WTC11 (cell line): ENCODE results near the gene STRN4. TPM values are rescaled to one million over a fixed set of nuclear protein-coding genes. Genes with fewer than 3 reads are reported as not detected.

Experiments used
- ATAC-seq: fragments of 200-7000 bp; cut with Tn5 transposase; 2 replicates; pipeline ENCODE4 v1.10.0; 2021; ENCODE audit warnings: mild to moderate bottlenecking, moderate library complexity
- CTCF ChIA-PET: fragments of 300-600 bp; sonication (Branson Sonifier 250); formaldehyde crosslinking; loops from one replicate; lab custom pipeline; 2021; ENCODE audit warnings: antibody characterized with exemption; lab: Charles Lee
- POLR2A ChIA-PET: fragments of 350-600 bp; sonication (Branson Sonifier 250); formaldehyde crosslinking; loops from one replicate; lab custom pipeline; 2021; ENCODE audit warnings: antibody characterized with exemption; lab: Charles Lee
- DNase-seq: peaks from one replicate; pipeline ENCODE4 v3.0.0; 2021; ENCODE audit warnings: low spot score
- H3K27ac Mint-ChIP-seq: 2 replicates; pipeline ENCODE4 v1.8.0; 2021; ENCODE audit warnings: mixed read lengths
- H3K27me3 Mint-ChIP-seq: 2 replicates; pipeline ENCODE4 v1.8.0; 2021; ENCODE audit warnings: low read depth, mild to moderate bottlenecking, moderate library complexity, mixed read lengths
- H3K36me3 Mint-ChIP-seq: 2 replicates; pipeline ENCODE4 v1.8.0; 2021; ENCODE audit warnings: mixed read lengths
- H3K4me1 Mint-ChIP-seq: 2 replicates; pipeline ENCODE4 v1.8.0; 2022; ENCODE audit warnings: mixed read lengths
- H3K4me3 Mint-ChIP-seq: 2 replicates; pipeline ENCODE4 v1.8.0; 2021; ENCODE audit warnings: mild to moderate bottlenecking, moderate library complexity, mixed read lengths
- H3K9me3 Mint-ChIP-seq: 2 replicates; pipeline ENCODE4 v1.8.0; 2021; ENCODE audit warnings: mixed read lengths
- ATF2 ChIP-seq: sonication (generic); formaldehyde crosslinking; IDR thresholded peaks from 2 replicates; pipeline ENCODE4 v1.8.1; 2022; ENCODE audit warnings: low read depth, missing genetic modification reagents, borderline replicate concordance
- CBFB ChIP-seq: sonication (generic); formaldehyde crosslinking; IDR thresholded peaks from 2 replicates; pipeline ENCODE4 v1.8.1; 2022; ENCODE audit warnings: mild to moderate bottlenecking, low read depth, missing genetic modification reagents
- FOXK1 ChIP-seq: sonication (generic); formaldehyde crosslinking; IDR thresholded peaks from 2 replicates; pipeline ENCODE4 v1.8.0; 2022; ENCODE audit warnings: mild to moderate bottlenecking, moderate library complexity, missing genetic modification reagents
- GTF2I ChIP-seq: fragments of 250-450 bp; sonication (Bioruptor Pico); conservative IDR thresholded peaks from 2 replicates; pipeline ENCODE4 v1.4.0; 2021; ENCODE audit warnings: mild to moderate bottlenecking
- IRF1 ChIP-seq: sonication (generic); formaldehyde crosslinking; IDR thresholded peaks from 2 replicates; pipeline ENCODE4 v1.8.0; 2023; ENCODE audit warnings: missing genetic modification reagents
- NFE2L1 ChIP-seq: sonication (generic); formaldehyde crosslinking; IDR thresholded peaks from 2 replicates; pipeline ENCODE4 v1.8.1; 2023; ENCODE audit warnings: missing genetic modification reagents
- NR3C1 ChIP-seq: sonication (generic); formaldehyde crosslinking; conservative IDR thresholded peaks from 2 replicates; pipeline ENCODE4 v1.8.1; 2023; ENCODE audit warnings: low read depth, mild to moderate bottlenecking, missing genetic modification reagents
- SP1 ChIP-seq: sonication (generic); formaldehyde crosslinking; conservative IDR thresholded peaks from 2 replicates; pipeline ENCODE4 v1.8.1; 2022; ENCODE audit warnings: missing genetic modification reagents
- TCF7 ChIP-seq: sonication (generic); formaldehyde crosslinking; IDR thresholded peaks from 2 replicates; pipeline ENCODE4 v1.8.0; 2022; ENCODE audit warnings: mild to moderate bottlenecking, low read depth, missing genetic modification reagents, moderate library complexity
- ZNF317 ChIP-seq: sonication (generic); formaldehyde crosslinking; IDR thresholded peaks from 2 replicates; pipeline ENCODE4 v1.8.1; 2023; ENCODE audit warnings: low read depth, mild to moderate bottlenecking, moderate library complexity, missing genetic modification reagents, borderline replicate concordance
- ZNF416 ChIP-seq: fragments of 250-450 bp; sonication (Bioruptor Pico); IDR thresholded peaks from 2 replicates; pipeline ENCODE4 v1.9.0; 2021; ENCODE audit warnings: mild to moderate bottlenecking, inconsistent platforms
- ZNF423 ChIP-seq: fragments of 250-450 bp; sonication (Bioruptor Pico); IDR thresholded peaks from 2 replicates; pipeline ENCODE4 v2.1.2; 2022; ENCODE audit warnings: mild to moderate bottlenecking, moderate library complexity
- ZNF532 ChIP-seq: fragments of 250-450 bp; sonication (Bioruptor Pico); IDR thresholded peaks from 2 replicates; pipeline ENCODE4 v1.9.0; 2021; ENCODE audit warnings: mild to moderate bottlenecking, borderline replicate concordance
- total RNA-seq: library from RNA; stranded (reverse); gene quantifications from 3 replicates; pipeline ENCODE4 v1.2.3, GENCODE V29; 2021
- TF ChIP-seq, protein P1 (sequence below): fragments of 250-450 bp; sonication (Bioruptor Pico); IDR thresholded peaks from 2 replicates; pipeline ENCODE4 v1.9.0; 2021; ENCODE audit warnings: moderate library complexity, mild to moderate bottlenecking, inconsistent platforms, borderline replicate concordance
- TF ChIP-seq, protein P2 (sequence below): sonication (generic); formaldehyde crosslinking; IDR thresholded peaks from 2 replicates; pipeline ENCODE4 v1.8.1; 2023; ENCODE audit warnings: mild to moderate bottlenecking, missing genetic modification reagents
- TF ChIP-seq, protein P3 (sequence below): sonication (generic); formaldehyde crosslinking; IDR thresholded peaks from 2 replicates; pipeline ENCODE4 v1.8.0; 2023; ENCODE audit warnings: missing genetic modification reagents, mild to moderate bottlenecking, borderline replicate concordance
- TF ChIP-seq, protein P4 (sequence below): sonication (generic); formaldehyde crosslinking; conservative IDR thresholded peaks from 2 replicates; pipeline ENCODE4 v1.8.1; 2022; ENCODE audit warnings: mild to moderate bottlenecking, missing genetic modification reagents
- TF ChIP-seq, protein P5 (sequence below): sonication (generic); formaldehyde crosslinking; IDR thresholded peaks from 2 replicates; pipeline ENCODE4 v1.8.1; 2022; ENCODE audit warnings: mild to moderate bottlenecking, missing genetic modification reagents, moderate library complexity, borderline replicate concordance

The STRN4 gene
- total RNA-seq, 1 experiment from 2014 or later = 144 TPM

- Mint-ChIP-seq H3K9me3 (peaks cover 6% of the 10 kb centered on the region), H3K4me3 (no peak overlapping the region), H3K4me1 (peaks cover 9% of the 10 kb centered on the region), H3K36me3 (peaks cover 88% of the 10 kb centered on the region), H3K27ac (no peak overlapping the region), H3K27me3 (no peaks in the 10 kb centered on the region)
- ATAC-seq (no peak), DNase-seq (no peak)
- TF ChIP-seq GTF2I (no peak), SP1 (no peak), CBFB (CRISPR knock-in tag) (no peak), ATF2 (CRISPR knock-in tag) (no peak), TCF7 (no peak), FOXK1 (CRISPR knock-in tag) (no peak), ZNF423 (CRISPR knock-in tag) (no peak), ZNF416 (CRISPR knock-in tag) (no peak), NR3C1 (CRISPR knock-in tag) (no peak), ZNF317 (CRISPR knock-in tag) (no peak), ZNF532 (CRISPR knock-in tag) (no peak), NFE2L1 (CRISPR knock-in tag) (no peak), IRF1 (CRISPR knock-in tag) (no peak)
- TF ChIP-seq, protein P1, sequence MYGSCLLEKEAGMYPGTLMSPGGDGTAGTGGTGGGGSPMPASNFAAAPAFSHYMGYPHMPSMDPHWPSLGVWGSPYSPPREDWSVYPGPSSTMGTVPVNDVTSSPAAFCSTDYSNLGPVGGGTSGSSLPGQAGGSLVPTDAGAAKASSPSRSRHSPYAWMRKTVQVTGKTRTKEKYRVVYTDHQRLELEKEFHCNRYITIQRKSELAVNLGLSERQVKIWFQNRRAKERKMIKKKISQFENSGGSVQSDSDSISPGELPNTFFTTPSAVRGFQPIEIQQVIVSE = no peak
- TF ChIP-seq, protein P2, sequence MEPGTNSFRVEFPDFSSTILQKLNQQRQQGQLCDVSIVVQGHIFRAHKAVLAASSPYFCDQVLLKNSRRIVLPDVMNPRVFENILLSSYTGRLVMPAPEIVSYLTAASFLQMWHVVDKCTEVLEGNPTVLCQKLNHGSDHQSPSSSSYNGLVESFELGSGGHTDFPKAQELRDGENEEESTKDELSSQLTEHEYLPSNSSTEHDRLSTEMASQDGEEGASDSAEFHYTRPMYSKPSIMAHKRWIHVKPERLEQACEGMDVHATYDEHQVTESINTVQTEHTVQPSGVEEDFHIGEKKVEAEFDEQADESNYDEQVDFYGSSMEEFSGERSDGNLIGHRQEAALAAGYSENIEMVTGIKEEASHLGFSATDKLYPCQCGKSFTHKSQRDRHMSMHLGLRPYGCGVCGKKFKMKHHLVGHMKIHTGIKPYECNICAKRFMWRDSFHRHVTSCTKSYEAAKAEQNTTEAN (CRISPR knock-in tag) = no peak
- TF ChIP-seq, protein P3, sequence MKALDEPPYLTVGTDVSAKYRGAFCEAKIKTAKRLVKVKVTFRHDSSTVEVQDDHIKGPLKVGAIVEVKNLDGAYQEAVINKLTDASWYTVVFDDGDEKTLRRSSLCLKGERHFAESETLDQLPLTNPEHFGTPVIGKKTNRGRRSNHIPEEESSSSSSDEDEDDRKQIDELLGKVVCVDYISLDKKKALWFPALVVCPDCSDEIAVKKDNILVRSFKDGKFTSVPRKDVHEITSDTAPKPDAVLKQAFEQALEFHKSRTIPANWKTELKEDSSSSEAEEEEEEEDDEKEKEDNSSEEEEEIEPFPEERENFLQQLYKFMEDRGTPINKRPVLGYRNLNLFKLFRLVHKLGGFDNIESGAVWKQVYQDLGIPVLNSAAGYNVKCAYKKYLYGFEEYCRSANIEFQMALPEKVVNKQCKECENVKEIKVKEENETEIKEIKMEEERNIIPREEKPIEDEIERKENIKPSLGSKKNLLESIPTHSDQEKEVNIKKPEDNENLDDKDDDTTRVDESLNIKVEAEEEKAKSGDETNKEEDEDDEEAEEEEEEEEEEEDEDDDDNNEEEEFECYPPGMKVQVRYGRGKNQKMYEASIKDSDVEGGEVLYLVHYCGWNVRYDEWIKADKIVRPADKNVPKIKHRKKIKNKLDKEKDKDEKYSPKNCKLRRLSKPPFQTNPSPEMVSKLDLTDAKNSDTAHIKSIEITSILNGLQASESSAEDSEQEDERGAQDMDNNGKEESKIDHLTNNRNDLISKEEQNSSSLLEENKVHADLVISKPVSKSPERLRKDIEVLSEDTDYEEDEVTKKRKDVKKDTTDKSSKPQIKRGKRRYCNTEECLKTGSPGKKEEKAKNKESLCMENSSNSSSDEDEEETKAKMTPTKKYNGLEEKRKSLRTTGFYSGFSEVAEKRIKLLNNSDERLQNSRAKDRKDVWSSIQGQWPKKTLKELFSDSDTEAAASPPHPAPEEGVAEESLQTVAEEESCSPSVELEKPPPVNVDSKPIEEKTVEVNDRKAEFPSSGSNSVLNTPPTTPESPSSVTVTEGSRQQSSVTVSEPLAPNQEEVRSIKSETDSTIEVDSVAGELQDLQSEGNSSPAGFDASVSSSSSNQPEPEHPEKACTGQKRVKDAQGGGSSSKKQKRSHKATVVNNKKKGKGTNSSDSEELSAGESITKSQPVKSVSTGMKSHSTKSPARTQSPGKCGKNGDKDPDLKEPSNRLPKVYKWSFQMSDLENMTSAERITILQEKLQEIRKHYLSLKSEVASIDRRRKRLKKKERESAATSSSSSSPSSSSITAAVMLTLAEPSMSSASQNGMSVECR = no peak
- TF ChIP-seq, protein P4, sequence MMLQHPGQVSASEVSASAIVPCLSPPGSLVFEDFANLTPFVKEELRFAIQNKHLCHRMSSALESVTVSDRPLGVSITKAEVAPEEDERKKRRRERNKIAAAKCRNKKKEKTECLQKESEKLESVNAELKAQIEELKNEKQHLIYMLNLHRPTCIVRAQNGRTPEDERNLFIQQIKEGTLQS (CRISPR knock-in tag) = no peak
- TF ChIP-seq, protein P5, sequence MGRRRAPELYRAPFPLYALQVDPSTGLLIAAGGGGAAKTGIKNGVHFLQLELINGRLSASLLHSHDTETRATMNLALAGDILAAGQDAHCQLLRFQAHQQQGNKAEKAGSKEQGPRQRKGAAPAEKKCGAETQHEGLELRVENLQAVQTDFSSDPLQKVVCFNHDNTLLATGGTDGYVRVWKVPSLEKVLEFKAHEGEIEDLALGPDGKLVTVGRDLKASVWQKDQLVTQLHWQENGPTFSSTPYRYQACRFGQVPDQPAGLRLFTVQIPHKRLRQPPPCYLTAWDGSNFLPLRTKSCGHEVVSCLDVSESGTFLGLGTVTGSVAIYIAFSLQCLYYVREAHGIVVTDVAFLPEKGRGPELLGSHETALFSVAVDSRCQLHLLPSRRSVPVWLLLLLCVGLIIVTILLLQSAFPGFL = no peak
- ChIA-PET POLR2A (no interaction called here), CTCF (no interaction called here)
These were observed 54.3 kb downstream of the STRN4 start for GRCh38 chr19:46691948-46692347.
